Cardiac muscle cell (in vitro differentiated cells and primary cell): ENCODE data around the gene CCDC197. TPM values are rescaled to one million over a fixed set of nuclear protein-coding genes. Genes with fewer than 3 reads are reported as not detected.

Experiments
- DNase-seq, 2 donors: peaks; one replicate each; pipeline versions ENCODE4 v3.0.0 to v3.0.0-alpha.2; 2010 to 2017; ENCODE audit warnings: low read depth in 1 of 2, low spot score in 1 of 2
- H3K27ac ChIP-seq: fragments of 200-600 bp; sonication (generic); 2 replicates; pipeline ENCODE4 v1.5.1; 2016
- H3K27me3 ChIP-seq: fragments of 200-600 bp; sonication (generic); 2 replicates; pipeline ENCODE4 v1.6.0; 2016; ENCODE audit warnings: control low read depth
- H3K36me3 ChIP-seq: fragments of 200-600 bp; sonication (generic); 2 replicates; pipeline ENCODE4 v1.5.1; 2016; ENCODE audit warnings: control low read depth
- H3K4me1 ChIP-seq: fragments of 200-600 bp; sonication (generic); 2 replicates; pipeline ENCODE4 v1.8.1; 2017; ENCODE audit warnings: low read depth, mild to moderate bottlenecking, mixed run types
- H3K4me3 ChIP-seq: fragments of 200-600 bp; sonication (generic); 2 replicates; pipeline ENCODE4 v1.5.1; 2016; ENCODE audit warnings: mild to moderate bottlenecking
- H3K9me3 ChIP-seq: fragments of 200-600 bp; sonication (generic); 2 replicates; pipeline ENCODE4 v1.5.1; 2017; ENCODE audit warnings: low read depth, mild to moderate bottlenecking, control low read depth
- CTCF ChIP-seq: IDR thresholded peaks from 2 replicates; pipeline ENCODE4 v1.5.1; 2012; ENCODE audit warnings: low read depth, mild to moderate bottlenecking, low read length
- polyA plus RNA-seq: library from polyadenylated mRNA; unstranded; fragments of >200 nt; fragmentation: Nextera tagmentation; extraction: Ambion mirVana; gene quantifications from 2 replicates; pipeline ENCODE4 v1.2.1, GENCODE V29; 2016
- total RNA-seq: library from RNA; depleted of rRNA; stranded (reverse); fragments of >200 nt; gene quantifications from 2 replicates; pipeline ENCODE4 v1.2.3, GENCODE V29; 2016

The CCDC197 gene
- total and polyA plus RNA-seq, 2 experiments from 2014 or later = not detected

GRCh38 chr14:94026173-94026888, 29.2 kb downstream of the CCDC197 start, which contains the start of gene OTUB2:
OTUB2 (plus strand) TSS chr14:94026340; CDS start chr14:94026538, 198 bp downstream.
- H3K9me3 ChIP-seq = no peaks in the 10 kb centered on the region
- H3K36me3 ChIP-seq = no peaks in the 10 kb centered on the region
- H3K4me3 ChIP-seq = peak within 1 kb of the TSS; percentile 80
- no peak within 1 kb of the TSS for H3K27ac ChIP-seq
- TF ChIP-seq CTCF = no peak
- H3K4me1 ChIP-seq = peaks cover 14% of the 10 kb centered on the region
- peak; percentile 98 to 99 for DNase-seq
- no peaks in the 10 kb centered on the region for H3K27me3 ChIP-seq

GRCh38 chr14:94026889-94027469, 29.9 kb downstream of the CCDC197 start:
- H3K36me3 ChIP-seq = no peaks in the 10 kb centered on the region
- H3K27me3 ChIP-seq = no peaks in the 10 kb centered on the region
- no peaks in the 10 kb centered on the region for H3K9me3 ChIP-seq
- H3K27ac ChIP-seq = no peak overlapping the region
- no peak for DNase-seq
- peaks cover 8% of the 10 kb centered on the region for H3K4me1 ChIP-seq
- TF ChIP-seq CTCF = no peak
- peak overlapping the region; percentile 80 for H3K4me3 ChIP-seq

DNA sequence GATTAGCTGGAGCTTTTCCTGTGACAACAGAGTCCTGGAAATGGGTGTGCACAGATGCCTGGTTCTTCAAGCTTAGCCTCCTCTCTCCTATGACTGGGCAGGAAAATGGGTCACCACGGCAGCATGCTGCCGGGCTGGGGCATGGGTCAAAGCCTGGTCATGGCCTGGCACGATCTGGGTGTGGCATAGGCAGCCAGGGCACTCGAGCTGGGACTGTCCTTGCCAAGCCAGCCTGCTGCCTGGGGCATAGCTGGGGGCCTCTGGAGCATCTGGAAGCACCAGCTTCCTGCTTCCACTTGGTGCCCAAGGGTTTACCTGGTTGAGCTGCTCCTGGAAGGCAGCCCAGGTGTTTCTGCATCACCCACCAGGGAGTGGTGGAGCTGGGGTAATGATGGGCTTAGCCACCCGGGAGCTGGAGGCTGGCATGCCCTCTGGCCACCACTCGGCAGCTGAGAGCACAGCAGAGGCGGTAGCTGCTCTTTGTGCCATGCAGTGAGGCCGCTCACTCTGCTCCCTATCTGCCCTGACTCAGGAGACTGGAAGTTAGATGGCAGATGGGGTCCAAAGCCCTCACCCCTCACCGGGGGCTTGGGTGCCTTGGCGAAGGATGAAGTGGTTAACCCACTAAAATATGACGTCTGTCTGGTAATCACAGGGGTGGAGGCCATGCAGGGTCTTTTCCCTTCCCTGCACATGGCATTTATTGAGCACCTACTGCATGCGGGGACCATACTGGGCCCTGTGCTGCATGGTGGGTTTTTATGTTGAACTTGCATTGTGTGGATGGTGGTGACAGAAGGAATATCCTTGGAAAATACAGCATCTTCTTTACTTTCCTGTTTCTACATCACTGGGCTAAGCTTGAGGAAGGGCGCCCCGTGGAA, 30.7 kb downstream of the CCDC197 start:
- no peak for DNase-seq
- Histone ChIP-seq H3K9me3 (no peaks in the 10 kb centered on the region), H3K4me3 (no peak overlapping the region), H3K36me3 (no peaks in the 10 kb centered on the region), H3K27ac (no peak overlapping the region), H3K4me1 (peaks cover 3% of the 10 kb centered on the region), H3K27me3 (no peaks in the 10 kb centered on the region)
- no peak for TF ChIP-seq CTCF

- Histone ChIP-seq H3K4me1 (no peaks in the 10 kb centered on the region), H3K36me3 (no peaks in the 10 kb centered on the region), H3K4me3 (no peak overlapping the region), H3K27ac (no peak overlapping the region), H3K27me3 (no peaks in the 10 kb centered on the region), H3K9me3 (no peaks in the 10 kb centered on the region)
- TF ChIP-seq CTCF = no peak
- no peak for DNase-seq
These were observed 31.3 kb downstream of the CCDC197 start for GRCh38 chr14:94028450-94028826.

GRCh38 chr14:94029265-94029664, 32.2 kb downstream of the CCDC197 start:
- no peak for DNase-seq
- no peaks in the 10 kb centered on the region for H3K9me3 ChIP-seq
- no peak overlapping the region for H3K4me3 ChIP-seq
- no peaks in the 10 kb centered on the region for H3K36me3 ChIP-seq
- no peak for TF ChIP-seq CTCF
- H3K4me1 ChIP-seq = no peaks in the 10 kb centered on the region
- H3K27ac ChIP-seq = no peak overlapping the region
- no peaks in the 10 kb centered on the region for H3K27me3 ChIP-seq
